Heart right ventricle (tissue), 16 donors: ENCODE data around the gene MIS18A. TPM values are rescaled to one million over a fixed set of nuclear protein-coding genes. Genes with fewer than 3 reads are reported as not detected.

Source experiments
- ATAC-seq, 8 donors: fragments of 200-7000 bp; cut with Tn5 transposase; one replicate each; pipeline ENCODE4 v1.9.1; 2020; ENCODE audit warnings: mild to moderate bottlenecking in 8 of 8, moderate library complexity in 8 of 8, moderate number of reproducible peaks in 1 of 8
- DNase-seq, 2 donors: peaks; one replicate each; pipeline ENCODE4 v3.0.0-alpha.2; 2020
- H3K27ac ChIP-seq, 10 donors: fragments of 200-600 bp; sonication (generic) in 2 of 10; one replicate each; pipeline versions ENCODE4 v1.5.0 to v1.8.0; 2020 to 2022; ENCODE audit warnings: mild to moderate bottlenecking in 3 of 10
- H3K27me3 ChIP-seq, 7 donors: fragments of 200-600 bp; one replicate each; pipeline ENCODE4 v1.8.0; 2021 to 2022; ENCODE audit warnings: mild to moderate bottlenecking in 2 of 7
- H3K36me3 ChIP-seq, 9 donors: fragments of 200-600 bp; sonication (generic) in 1 of 9; one replicate each; pipeline versions ENCODE4 v1.5.0 to v1.8.0; 2020 to 2022; ENCODE audit warnings: mild to moderate bottlenecking in 2 of 9
- H3K4me1 ChIP-seq, 9 donors: fragments of 200-600 bp; sonication (generic) in 1 of 9; one replicate each; pipeline versions ENCODE4 v1.5.0 to v1.8.0; 2020 to 2022; ENCODE audit warnings: mild to moderate bottlenecking in 4 of 9
- H3K4me3 ChIP-seq, 10 donors: fragments of 200-600 bp; sonication (generic) in 2 of 10; one replicate each; pipeline versions ENCODE4 v1.5.0 to v1.8.0; 2020 to 2022; ENCODE audit warnings: mild to moderate bottlenecking in 7 of 10, moderate library complexity in 2 of 10
- H3K9me3 ChIP-seq, 11 donors: fragments of 200-600 bp in 10 of 11; sonication (generic) in 2 of 11; one replicate each; pipeline versions ENCODE4 v1.5.0 to v1.8.0; 2013 to 2022; ENCODE audit warnings: mild to moderate bottlenecking in 2 of 11, control low read depth in 1 of 11, moderate library complexity in 1 of 11
- CTCF ChIP-seq, 9 donors: fragments of 200-600 bp; sonication (generic) in 2 of 9; IDR thresholded peaks; one replicate each; pipeline versions ENCODE4 v1.5.0 to v1.8.0; 2021 to 2022; ENCODE audit warnings: antibody characterized with exemption in 9 of 9, mild to moderate bottlenecking in 5 of 9, moderate library complexity in 1 of 9
- WGBS, 2 donors: extraction: QIAGEN DNeasy Blood & Tissue Kit; methylation state at CpG; one replicate each; pipeline ENCODE4 v1.1.7; 2013; ENCODE audit warnings: inconsistent platforms in 1 of 2; 5-methylcytosine and 5-hydroxymethylcytosine counted together
- intact Hi-C, 10 donors: fragments of 100-400 bp; cut with DNase I; formaldehyde crosslinking; loops; one replicate each; pipeline versions ENCODE4 v1.11.1 to v1.14.2; 2022
- polyA plus RNA-seq, 2 donors: library from polyadenylated mRNA; stranded (reverse); fragments of 200-250 nt; gene quantifications; one replicate each; pipeline ENCODE4 v1.2.3, GENCODE V29; 2013
- total RNA-seq, 10 donors: library from RNA; stranded (reverse); fragmentation: NEBNext Ultra II Directional in 3 of 10; extraction: Animal tissue kit (Norgen Biotek cat#: 25700) in 3 of 10; gene quantifications; one replicate each; pipeline versions ENCODE4 v1.2.1 to v1.2.4, GENCODE V29; 2021 to 2023
- donor health status: Arrhythmogenic right ventricular cardiomyopathy.
- donor health status: ischemic (EF 13 %, LVEDD 7.1; RV severe dilation, severe dysfunction).
- donor health status: healthy with polysubstance abuse.
- donor health status: DM: no; HTN: yes; CAD: no.
- donor health status: DM: no; HTN: no; CAD: no.
- donor health status: ischemic (EF 25% LVEDD 6.9; RV normal size, moderate dysfunction).
- donor health status: ischemic (EF 25% LVEDD 5.7; RV mildly dilated, moderate dysfunction).
- donor health status: healthy.
- donor health status: DM: yes; HTN: yes; CAD: no.
- donor health status: Ischemic cardiomyopathy.
- donor health status: ischemic (EF 35%, LVEDD 5.7; RV mildly dilated, moderate dysfunction).
- donor health status: nonischemic (EF 11% LVEDD 7.7; RV severe dilation, severe dysfunction).
- donor health status: DM: yes; HTN: yes; CAD: no.
- donor health status: PGD.
- donor health status: ischemic (EF 29% LVEDD 5.4; RV normal size, mild dysfunction).
- donor health status: nonischemic (EF 23%, LVEDD 6.1; RV moderate dilation, normal function).

The MIS18A gene
- total and polyA plus RNA-seq, 12 donors: 1.8 to 3.6 (median 2.7) TPM

GRCh38 chr21:32319012-32319411 is 40.2 kb upstream of the MIS18A start:
- Histone ChIP-seq H3K27ac (peak overlapping the region in 1 of 10 donors; percentile 53), H3K27me3 (no peaks in the 10 kb centered on the region), H3K4me1 (peaks cover 0 to 21% (median 0%) of the 10 kb centered on the region in 9 donors), H3K4me3 (no peak overlapping the region), H3K9me3 (no peaks in the 10 kb centered on the region), H3K36me3 (peaks cover 0 to 100% (median 76%) of the 10 kb centered on the region in 9 donors)
- 95 to 96% methylated on average over 7 of the region's 7 CpGs for WGBS, 2 donors
- no peak for ATAC-seq
- DNase-seq: no peak
- intact Hi-C loops: no loop called here
- TF ChIP-seq CTCF (IDR thresholded peaks at IDR 0.05): no peak

DNA sequence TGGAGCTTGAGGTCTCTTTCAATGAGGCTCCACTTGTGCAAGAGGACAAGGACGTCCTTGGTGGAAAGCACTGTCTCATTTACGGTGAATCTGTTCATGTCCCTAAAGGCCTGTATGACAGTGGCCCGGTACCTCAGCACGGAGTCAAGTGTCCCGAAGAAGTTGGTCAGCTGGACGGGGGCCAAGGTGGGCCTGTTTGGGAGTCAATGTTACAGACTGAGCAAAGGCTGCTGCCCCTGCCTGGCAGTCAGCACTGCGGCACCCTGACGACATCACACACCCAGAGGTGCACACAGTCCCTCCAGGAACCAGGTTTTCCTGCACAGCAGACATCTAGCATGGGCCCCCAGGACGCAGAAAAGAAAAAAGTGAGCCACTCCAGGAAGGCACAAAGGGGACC is 38.9 kb upstream of the MIS18A start:
- 83 to 87% methylated on average over 9 of the region's 9 CpGs for WGBS, 2 donors
- no peak for TF ChIP-seq CTCF (IDR thresholded peaks at IDR 0.05)
- Histone ChIP-seq H3K27me3 (no peaks in the 10 kb centered on the region), H3K27ac (no peak overlapping the region), H3K9me3 (no peaks in the 10 kb centered on the region), H3K4me1 (peaks cover 0 to 26% (median under 1%) of the 10 kb centered on the region in 9 donors), H3K36me3 (peaks cover 0 to 100% (median 70%) of the 10 kb centered on the region in 9 donors), H3K4me3 (no peak overlapping the region)
- intact Hi-C loops: no loop called here
- DNase-seq: no peak
- ATAC-seq: no peak

GRCh38 chr21:32316361-32317215 is 37.7 kb upstream of the MIS18A start:
- Histone ChIP-seq H3K9me3 (no peaks in the 10 kb centered on the region), H3K36me3 (peaks cover 0 to 99% (median 58%) of the 10 kb centered on the region in 9 donors), H3K27ac (no peak overlapping the region), H3K27me3 (no peaks in the 10 kb centered on the region), H3K4me3 (no peak overlapping the region), H3K4me1 (peaks cover 0 to 34% (median 7%) of the 10 kb centered on the region in 9 donors)
- DNase-seq (no peak), ATAC-seq (no peak)
- WGBS, 2 donors: 96% methylated on average over 22 of the region's 22 CpGs
- intact Hi-C loops: no loop called here
- TF ChIP-seq CTCF (IDR thresholded peaks at IDR 0.05): no peak

DNA sequence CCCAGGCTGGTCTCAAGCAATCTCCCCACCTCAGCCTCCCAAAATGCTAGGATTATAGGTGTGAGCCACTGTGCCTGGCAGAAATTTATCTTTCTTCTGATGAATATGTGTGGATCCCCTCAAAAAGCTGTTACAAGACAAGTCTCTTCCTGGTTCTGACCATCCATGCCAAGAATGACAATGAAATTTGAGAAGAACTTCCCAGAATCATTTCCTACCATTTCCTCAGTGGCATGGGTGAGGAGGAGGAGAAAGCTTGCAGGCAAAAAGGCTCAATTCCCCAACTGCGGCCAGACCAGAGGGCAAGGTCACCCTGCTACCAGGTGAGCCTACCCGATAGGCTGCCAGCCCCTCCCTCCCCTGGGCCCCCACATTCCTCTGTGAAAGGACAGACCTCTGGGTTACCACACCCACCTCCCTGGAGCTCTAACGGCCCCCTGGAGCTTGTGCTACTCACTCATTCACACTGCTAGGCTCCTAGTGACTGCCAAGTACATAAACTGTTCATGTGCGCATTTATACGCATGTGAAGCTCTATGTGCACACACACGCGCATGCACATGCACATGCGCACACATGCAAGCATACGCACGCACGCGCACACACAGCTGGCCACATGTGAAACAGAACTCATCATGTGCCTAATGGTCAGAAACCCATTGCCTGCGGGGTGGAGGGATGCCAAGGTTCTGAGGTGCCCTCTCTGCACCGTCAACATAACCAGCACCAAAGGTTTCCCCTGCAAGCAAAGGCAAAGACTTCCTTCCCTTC is 36.8 kb upstream of the MIS18A start:
- Histone ChIP-seq H3K4me1 (peaks cover 0 to 34% (median 7%) of the 10 kb centered on the region in 9 donors), H3K27me3 (no peaks in the 10 kb centered on the region), H3K4me3 (no peak overlapping the region), H3K36me3 (peaks cover 0 to 97% (median 53%) of the 10 kb centered on the region in 9 donors), H3K27ac (no peak overlapping the region), H3K9me3 (no peaks in the 10 kb centered on the region)
- intact Hi-C loops: no loop called here
- no peak for TF ChIP-seq CTCF (IDR thresholded peaks at IDR 0.05)
- 91 to 92% methylated on average over 14 of the region's 14 CpGs for WGBS, 2 donors
- no peak for DNase-seq
- no peak for ATAC-seq
